ENCODE results near the gene RORC.

DNA sequence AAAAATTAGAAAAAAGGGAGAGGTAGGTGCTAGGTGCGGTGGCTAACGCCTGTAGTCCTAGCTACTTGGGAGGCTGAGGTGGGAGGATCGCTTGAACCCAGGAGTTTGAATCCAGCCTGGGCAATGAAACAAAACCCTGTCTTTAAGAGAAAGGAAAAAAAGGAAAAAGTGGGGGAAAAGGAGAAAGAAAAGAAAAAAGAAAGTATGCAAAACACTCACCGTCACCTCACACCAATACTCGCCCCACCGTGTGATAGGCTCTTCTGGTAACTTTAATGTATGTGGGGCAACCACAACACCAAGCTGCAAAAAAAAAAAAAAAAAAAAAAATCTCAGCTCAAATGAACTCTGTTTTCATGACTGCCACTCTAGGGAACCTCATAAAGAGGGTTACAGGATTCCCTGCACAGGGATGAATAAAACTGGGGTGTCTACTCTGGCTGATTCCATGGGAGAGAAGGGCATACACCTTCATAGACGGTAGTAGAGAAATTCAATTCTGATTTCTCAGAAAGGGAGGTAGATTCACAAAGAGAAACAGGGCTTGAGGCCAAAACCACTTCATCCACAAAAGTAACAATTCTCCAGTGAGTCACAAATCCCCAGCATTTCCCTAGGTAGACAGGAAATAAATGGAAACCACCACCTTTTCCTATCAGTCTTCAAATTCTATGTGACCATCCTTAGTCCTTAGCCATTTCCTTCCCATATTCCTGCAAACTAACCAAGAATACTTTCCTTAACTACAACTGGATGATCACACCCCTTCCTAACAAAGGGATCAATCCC lies 70.8 kb downstream of the RORC start:
- TF ChIP-seq EP300 (IDR thresholded peaks at IDR 0.05; ENCODE audit: borderline replicate concordance in 1 of 2, low read depth in 2 of 2, low read length in 2 of 2) (no peak), POLR2A (IDR thresholded peaks at IDR 0.05; ENCODE audit: control extremely low read depth in 1 of 2, low read depth in 2 of 2, low read length in 2 of 2) (no peak), EZH2 (IDR thresholded peaks at IDR 0.05; ENCODE audit: low read depth, low read length, severe bottlenecking) (no peak), JUND (IDR thresholded peaks at IDR 0.05; ENCODE audit: low read length) (no peak), KDM1A (IDR thresholded peaks at IDR 0.05; ENCODE audit: borderline replicate concordance, low read length) (no peak), RNF2 (IDR thresholded peaks at IDR 0.05; ENCODE audit: borderline replicate concordance, low read depth, low read length, missing control alignments, poor library complexity, severe bottlenecking) (no peak), POLR2AphosphoS5 (IDR thresholded peaks at IDR 0.05; ENCODE audit: low read depth, low read length) (no peak), TAF1 (IDR thresholded peaks at IDR 0.05; ENCODE audit: low read depth, low read length) (no peak), SIN3A (conservative IDR thresholded peaks at IDR 0.05 in 1 of 2, IDR thresholded peaks at IDR 0.05 in 1 of 2; ENCODE audit: low read depth in 1 of 2, low read length in 2 of 2) (no peak), GABPA (IDR thresholded peaks at IDR 0.05; ENCODE audit: borderline replicate concordance, insufficient read depth, low read length) (no peak), TBP (IDR thresholded peaks at IDR 0.05; ENCODE audit: low read depth, low read length) (no peak)
- TF ChIP-seq, protein P1, sequence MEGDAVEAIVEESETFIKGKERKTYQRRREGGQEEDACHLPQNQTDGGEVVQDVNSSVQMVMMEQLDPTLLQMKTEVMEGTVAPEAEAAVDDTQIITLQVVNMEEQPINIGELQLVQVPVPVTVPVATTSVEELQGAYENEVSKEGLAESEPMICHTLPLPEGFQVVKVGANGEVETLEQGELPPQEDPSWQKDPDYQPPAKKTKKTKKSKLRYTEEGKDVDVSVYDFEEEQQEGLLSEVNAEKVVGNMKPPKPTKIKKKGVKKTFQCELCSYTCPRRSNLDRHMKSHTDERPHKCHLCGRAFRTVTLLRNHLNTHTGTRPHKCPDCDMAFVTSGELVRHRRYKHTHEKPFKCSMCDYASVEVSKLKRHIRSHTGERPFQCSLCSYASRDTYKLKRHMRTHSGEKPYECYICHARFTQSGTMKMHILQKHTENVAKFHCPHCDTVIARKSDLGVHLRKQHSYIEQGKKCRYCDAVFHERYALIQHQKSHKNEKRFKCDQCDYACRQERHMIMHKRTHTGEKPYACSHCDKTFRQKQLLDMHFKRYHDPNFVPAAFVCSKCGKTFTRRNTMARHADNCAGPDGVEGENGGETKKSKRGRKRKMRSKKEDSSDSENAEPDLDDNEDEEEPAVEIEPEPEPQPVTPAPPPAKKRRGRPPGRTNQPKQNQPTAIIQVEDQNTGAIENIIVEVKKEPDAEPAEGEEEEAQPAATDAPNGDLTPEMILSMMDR (IDR thresholded peaks at IDR 0.05; ENCODE audit: control extremely low read depth in 1 of 3, insufficient read depth in 1 of 3, low read depth in 1 of 3, low read length in 3 of 3) = no peak

Measured in H1 (cell line).